Astrocyte (in vitro differentiated cells and primary cell): ENCODE measurements around the gene OFD1.

Source experiments
- CTCF ChIP-seq: IDR thresholded peaks from 2 replicates; pipeline ENCODE4 v1.5.1; 2011; ENCODE audit warnings: low read depth, mild to moderate bottlenecking, inconsistent platforms, low read length, moderate library complexity; ENCODE audit not compliant: insufficient read depth
- EZH2 ChIP-seq: IDR thresholded peaks from 2 replicates; pipeline ENCODE4 v1.6.1; 2012; ENCODE audit warnings: mild to moderate bottlenecking, low read length, inconsistent platforms; ENCODE audit not compliant: insufficient read depth

GRCh38 chrX:13732246-13733067 is 2.1 kb upstream of the OFD1 start:
- TF ChIP-seq EZH2: no peak
- TF ChIP-seq CTCF: no peak
